IMR-90 (cell line): Measurements from ENCODE around the gene RIPOR2. TPM values are rescaled to one million over a fixed set of nuclear protein-coding genes. Genes with fewer than 3 reads are reported as not detected.

ENCODE experiments used
- ATAC-seq: fragments of 200-7000 bp; cut with Tn5 transposase; 2 replicates; pipeline ENCODE4 v1.9.1; 2020; ENCODE audit warnings: low read depth, mild to moderate bottlenecking, moderate library complexity
- BruUV-seq: library from RNA; stranded (reverse); fragments of 400-500 nt; replicated peaks from 2 replicates; lab custom pipeline; 2021; lab: Mats Ljungman, UMichigan
- CTCF ChIA-PET: fragments of 300-600 bp; formaldehyde crosslinking; extraction: SDS; loops from one replicate; lab custom pipeline; 2021; ENCODE audit warnings: antibody characterized with exemption; lab: Yijun Ruan, JAX
- POLR2A ChIA-PET: fragments of 300-600 bp; sonication (Branson Sonifier 250); formaldehyde crosslinking; loops from one replicate; lab custom pipeline; 2022; ENCODE audit warnings: antibody characterized with exemption; ENCODE audit not compliant: unreplicated experiment; lab: Charles Lee
- DNase-seq: peaks from one replicate; pipeline ENCODE4 v3.0.0; 2013
- H2AFZ ChIP-seq: replicated peaks from 2 replicates; pipeline ENCODE3; 2013; ENCODE audit warnings: low read length, mild to moderate bottlenecking; ENCODE audit not compliant: poor library complexity
- H2AK5ac ChIP-seq: 2 replicates; pipeline ENCODE4 v1.6.1; 2013; ENCODE audit warnings: low read depth, low read length, inconsistent platforms
- H2AK9ac ChIP-seq: replicated peaks from 2 replicates; pipeline ENCODE3; 2013; ENCODE audit warnings: mild to moderate bottlenecking, low read depth, low read length, moderate library complexity; ENCODE audit not compliant: poor library complexity
- H2BK120ac ChIP-seq: 2 replicates; pipeline ENCODE4 v1.6.1; 2013; ENCODE audit warnings: low read depth, low read length, inconsistent platforms
- H2BK15ac ChIP-seq: 3 replicates; pipeline ENCODE4 v1.6.1; 2013; ENCODE audit warnings: low read depth, low read length, inconsistent platforms
- H2BK20ac ChIP-seq: 2 replicates; pipeline ENCODE4 v1.6.1; 2013; ENCODE audit warnings: low read depth, mild to moderate bottlenecking, inconsistent platforms, low read length, moderate library complexity
- H2BK5ac ChIP-seq: 2 replicates; pipeline ENCODE4 v1.6.1; 2013; ENCODE audit warnings: mild to moderate bottlenecking, low read depth, low read length, inconsistent platforms; ENCODE audit not compliant: poor library complexity, severe bottlenecking
- H3K14ac ChIP-seq: replicated peaks from 2 replicates; pipeline ENCODE4 v1.6.1; 2013; ENCODE audit warnings: low read depth, low read length, inconsistent platforms
- H3K18ac ChIP-seq: 2 replicates; pipeline ENCODE4 v1.6.1; 2013; ENCODE audit warnings: low read depth, low read length, control low read depth
- H3K23ac ChIP-seq: 2 replicates; pipeline ENCODE4 v1.6.1; 2013; ENCODE audit warnings: low read depth, low read length, inconsistent platforms
- H3K27ac ChIP-seq: 2 replicates; pipeline ENCODE4 v1.5.1; 2013; ENCODE audit warnings: mild to moderate bottlenecking, control low read depth, low read length; ENCODE audit not compliant: insufficient read depth
- H3K27me3 ChIP-seq: 2 replicates; pipeline ENCODE4 v1.6.1; 2013; ENCODE audit warnings: low read length; ENCODE audit not compliant: control insufficient read depth, insufficient read depth
- H3K36me3 ChIP-seq: 2 replicates; pipeline ENCODE4 v1.6.1; 2013; ENCODE audit warnings: low read length, mixed read lengths; ENCODE audit not compliant: control insufficient read depth, insufficient read depth
- H3K4ac ChIP-seq: 2 replicates; pipeline ENCODE4 v1.6.1; 2013; ENCODE audit warnings: low read depth, low read length, inconsistent platforms
- H3K4me1 ChIP-seq: 2 replicates; pipeline ENCODE4 v1.6.1; 2013; ENCODE audit warnings: low read length, mixed read lengths; ENCODE audit not compliant: control insufficient read depth, insufficient read depth
- H3K4me2 ChIP-seq: 2 replicates; pipeline ENCODE4 v1.6.1; 2013; ENCODE audit warnings: low read depth, mild to moderate bottlenecking, control low read depth, low read length, moderate library complexity
- H3K4me3 ChIP-seq: 2 replicates; pipeline ENCODE4 v1.5.1; 2013; ENCODE audit warnings: low read depth, mild to moderate bottlenecking, control low read depth, low read length, moderate library complexity; ENCODE audit not compliant: insufficient read depth
- H3K56ac ChIP-seq: 2 replicates; pipeline ENCODE4 v1.6.1; 2013; ENCODE audit warnings: low read length, inconsistent platforms; ENCODE audit not compliant: insufficient read depth; ENCODE audit errors: extremely low read depth
- H3K79me1 ChIP-seq, 2 experiments: 2 replicates each; pipeline ENCODE4 v1.6.1; 2013; ENCODE audit warnings: low read length in 2 of 2, inconsistent platforms in 1 of 2, low read depth in 1 of 2
- H3K9ac ChIP-seq: 2 replicates; pipeline ENCODE4 v1.6.1; 2013; ENCODE audit warnings: low read depth, low read length, control low read depth
- H3K9me1 ChIP-seq: 2 replicates; pipeline ENCODE4 v1.6.1; 2013; ENCODE audit warnings: low read length, inconsistent platforms; ENCODE audit not compliant: insufficient read depth
- H3K9me3 ChIP-seq: 2 replicates; pipeline ENCODE4 v1.6.1; 2013; ENCODE audit warnings: low read length; ENCODE audit not compliant: control insufficient read depth, insufficient read depth
- H4K20me1 ChIP-seq: 2 replicates; pipeline ENCODE4 v1.6.1; 2013; ENCODE audit warnings: low read length, inconsistent platforms; ENCODE audit not compliant: insufficient read depth
- H4K5ac ChIP-seq: 2 replicates; pipeline ENCODE4 v1.6.1; 2013; ENCODE audit warnings: mild to moderate bottlenecking, low read depth, low read length, control low read depth
- H4K8ac ChIP-seq, 2 experiments: 2 replicates each; pipeline ENCODE4 v1.6.1; 2013; ENCODE audit warnings: low read depth in 2 of 2, low read length in 2 of 2, control low read depth in 1 of 2, inconsistent platforms in 1 of 2
- H4K91ac ChIP-seq: 2 replicates; pipeline ENCODE4 v1.6.1; 2013; ENCODE audit warnings: low read depth, low read length, inconsistent platforms; ENCODE audit not compliant: insufficient read depth
- BHLHE40 ChIP-seq: fragments of 150-350 bp; IDR thresholded peaks from 2 replicates; pipeline ENCODE4 v1.6.1; 2016; ENCODE audit warnings: mild to moderate bottlenecking, low read depth, low read length
- CTCF ChIP-seq: conservative IDR thresholded peaks from 2 replicates; pipeline ENCODE4 v1.5.1; 2012; ENCODE audit warnings: mild to moderate bottlenecking, low read depth, low read length, improper control_type of control experiment
- FOS ChIP-seq: fragments of 150-350 bp; IDR thresholded peaks from 2 replicates; pipeline ENCODE4 v1.6.1; 2016; ENCODE audit warnings: low read depth, low read length
- RCOR1 ChIP-seq: IDR thresholded peaks from 2 replicates; pipeline ENCODE4 v1.6.1; 2012; ENCODE audit warnings: mild to moderate bottlenecking, low read length, improper control_type of control experiment; ENCODE audit not compliant: insufficient replicate concordance
- WGBS, 2 experiments: methylation state at CpG; one replicate each; pipeline versions ENCODE4 v1.1.5 to v1.1.7; 2013; ENCODE audit warnings: missing lambda C conversion rate in 2 of 2; ENCODE audit not compliant: insufficient read length in 1 of 2; ENCODE audit errors: extremely low coverage in 2 of 2; 5-methylcytosine and 5-hydroxymethylcytosine counted together
- dilution Hi-C: fragments of 300-500 bp; cut with HindIII; formaldehyde crosslinking; loops from one replicate; pipeline ENCODE4 v1.14.3; 2018; ENCODE audit warnings: low sequenced_read_pairs; ENCODE audit not compliant: unreplicated experiment
- in situ Hi-C: fragments of 300-500 bp; cut with MboI; formaldehyde crosslinking; loops from 3 replicates; pipeline ENCODE4 v1.14.3; 2019; ENCODE audit warnings: low sequenced_read_pairs, inconsistent platforms, mixed read lengths
- intact Hi-C: fragments of 100-400 bp; cut with micrococcal nuclease; formaldehyde crosslinking; loops from 2 replicates; pipeline ENCODE4 v1.10.0; 2022
- polyA plus RNA-seq, 3 experiments: library from polyadenylated mRNA; depleted of rRNA; stranded (reverse); fragments of >200 nt; gene quantifications; 2 replicates each; pipeline ENCODE4 v1.2.3, GENCODE V29; 2012; ENCODE audit warnings: low replicate concordance in 1 of 3
- total RNA-seq: library from RNA; depleted of rRNA; stranded (reverse); fragments of >200 nt; gene quantifications from 2 replicates; pipeline ENCODE4 v1.2.3, GENCODE V29; 2012

RIPOR2 gene
- total and polyA plus RNA-seq, 2 of the 4 experiments (the other 2 are of a cell fraction) = 1.1 to 1.2 TPM

- H4K8ac ChIP-seq = no peak overlapping the region
- intact Hi-C loops = no loop called here
- no peak overlapping the region for H3K23ac ChIP-seq
- TF ChIP-seq FOS (no peak), RCOR1 (no peak), CTCF (0 out of 2 replicates have a peak, but pooled peaks have one; percentile 14), BHLHE40 (no peak)
- H3K9ac ChIP-seq = no peak overlapping the region
- H3K14ac ChIP-seq = no peak overlapping the region
- POLR2A ChIA-PET = no interaction called here
- BruUV-seq = no TSS peak
- no peak overlapping the region; the same call in 1 of the 2 replicates for H3K4ac ChIP-seq
- peaks cover 23% of the 10 kb centered on the region for H3K4me1 ChIP-seq
- no peaks in the 10 kb centered on the region for H4K20me1 ChIP-seq
- no peak overlapping the region; the same call in 1 of the 2 replicates for H2BK120ac ChIP-seq
- H3K36me3 ChIP-seq = no peaks in the 10 kb centered on the region
- no peak overlapping the region for H3K18ac ChIP-seq
- peak overlapping the region; percentile 40 for H2AK5ac ChIP-seq
- in situ Hi-C loops = no loop called here
- no peaks in the 10 kb centered on the region for H3K9me3 ChIP-seq
- H2BK5ac ChIP-seq = no peak overlapping the region
- H3K9me1 ChIP-seq = peaks cover 20% of the 10 kb centered on the region
- no peaks in the 10 kb centered on the region for H3K79me1 ChIP-seq
- 60% methylated on average over 1 of the region's 7 CpGs; no CpG with 5 or more reads in 1 of the 2 experiments for WGBS, 2 experiments
- no peak overlapping the region; the same call in 1 of the 2 replicates for H4K91ac ChIP-seq
- no peak overlapping the region for H2BK20ac ChIP-seq
- ATAC-seq = no peak
- H2BK15ac ChIP-seq = no peak overlapping the region
- no peaks in the 10 kb centered on the region for H3K27me3 ChIP-seq
- no peak overlapping the region for H3K4me2 ChIP-seq
- no peak for DNase-seq
- no peak overlapping the region for H3K27ac ChIP-seq
- no peak overlapping the region for H4K5ac ChIP-seq
- dilution Hi-C loops = no loop called here
- no peak overlapping the region for H3K56ac ChIP-seq
- H3K4me3 ChIP-seq = no peak overlapping the region
- no peak overlapping the region for H2AK9ac ChIP-seq
- CTCF ChIA-PET = interaction anchor here (0.6 to 1.1 kb wide), 4 partner anchors 10 to 54 kb away, joined by 3 read pairs; no protein-coding TSS in a partner anchor
- H2AFZ ChIP-seq = no peak overlapping the region
These were observed 1.8 kb downstream of the RIPOR2 start for GRCh38 chr6:24933868-24934401.
